NCI-H345 treated with DMSO at 0.1 percent for 48 hours (cell line): ENCODE measurements around the gene ADAD2.

Source experiments
- DNase-seq: peaks from one replicate; lab custom pipeline; 2025; ENCODE audit not compliant: unreplicated experiment; lab: John Stamatoyannopoulos, UW

ADAD2 gene

DNA sequence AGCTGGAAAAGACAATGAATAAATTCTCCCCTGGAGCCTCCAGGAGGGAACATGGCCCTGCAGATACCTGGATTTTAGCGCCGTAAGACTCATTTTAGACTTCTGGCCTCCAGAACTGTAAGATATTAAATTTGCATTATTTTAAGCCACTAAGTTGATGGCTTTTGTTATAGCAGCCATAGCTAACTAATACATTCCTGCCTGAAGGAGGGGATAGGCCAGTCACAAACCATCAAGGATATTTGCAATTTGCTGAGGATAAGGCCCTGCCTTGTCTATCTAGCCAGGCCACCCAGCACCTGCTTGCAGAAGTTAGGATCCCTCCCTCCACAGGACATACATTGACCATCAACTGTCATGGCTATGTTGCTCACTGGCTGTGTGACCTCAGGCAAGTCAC is 53.8 kb downstream of the ADAD2 start:
- no peak for DNase-seq

DNA sequence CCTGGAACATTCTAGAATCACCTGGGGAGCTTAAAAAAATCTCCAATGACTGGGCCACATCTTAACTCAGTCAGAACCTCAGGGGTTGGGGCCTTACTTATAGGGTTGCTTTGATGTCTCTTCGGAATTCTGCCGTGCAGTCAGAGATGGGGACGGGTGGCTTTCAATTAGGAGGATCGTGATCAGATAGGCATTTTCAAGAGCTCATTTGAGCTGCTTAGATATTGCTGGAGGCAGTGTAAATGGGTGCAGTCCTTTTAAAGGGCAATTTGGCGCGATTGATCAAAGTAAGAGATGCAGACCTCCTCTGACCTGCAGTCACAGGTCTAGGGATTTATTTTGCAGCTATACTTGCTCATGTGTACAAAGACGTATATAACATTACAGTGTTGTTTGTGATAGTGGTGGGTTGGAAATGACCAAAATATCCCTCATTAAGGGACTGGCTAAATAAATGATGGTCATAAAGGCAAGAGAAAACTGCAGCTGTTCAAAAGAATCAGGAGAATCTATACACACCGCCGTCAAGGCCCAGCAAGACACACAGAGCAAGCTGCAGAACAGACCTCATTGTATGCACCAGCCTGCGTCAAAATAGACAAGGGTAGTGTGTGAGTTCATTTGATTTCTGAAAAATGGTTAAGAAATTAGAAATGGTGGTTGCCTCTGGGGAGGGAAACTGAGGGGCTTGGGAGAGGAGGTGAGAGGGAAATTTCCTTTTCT is 55.2 kb downstream of the ADAD2 start:
- no peak for DNase-seq

DNA sequence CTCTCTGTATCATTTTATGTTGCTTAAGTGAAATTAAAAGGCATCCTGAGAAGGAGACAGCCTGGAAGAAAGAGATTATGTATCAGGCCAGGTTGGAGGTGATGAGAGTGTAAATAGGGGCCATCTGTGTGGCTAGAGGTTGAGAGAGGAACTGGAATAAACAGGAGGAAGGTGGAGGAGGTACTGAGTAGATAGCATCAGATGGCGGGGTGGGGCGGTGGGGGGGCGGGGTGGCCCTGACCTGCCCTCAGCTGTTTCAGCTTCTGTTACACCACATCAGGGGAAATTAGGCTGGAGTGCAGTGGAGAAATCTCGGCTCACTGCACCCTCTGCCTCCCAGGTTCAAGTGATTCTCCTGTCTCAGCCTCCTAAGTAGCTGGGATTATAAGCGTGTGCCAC is 55.7 kb downstream of the ADAD2 start:
- no peak for DNase-seq
